HG03575 (cell line): ENCODE measurements around the gene C2orf69.
"Not testable (repeated sequence)": the region's sequence is repeated elsewhere in the genome, so short reads cannot be mapped to it uniquely, and the experiment has no call there.

ENCODE experiments used
- ATAC-seq: cut with Tn5 transposase; IDR thresholded peaks from one replicate; pipeline ENCODE4 v1.9.1; 2021; ENCODE audit not compliant: unreplicated experiment, insufficient number of reproducible peaks, low FRiP score; ENCODE audit errors: extremely low read depth

The C2orf69 gene

DNA sequence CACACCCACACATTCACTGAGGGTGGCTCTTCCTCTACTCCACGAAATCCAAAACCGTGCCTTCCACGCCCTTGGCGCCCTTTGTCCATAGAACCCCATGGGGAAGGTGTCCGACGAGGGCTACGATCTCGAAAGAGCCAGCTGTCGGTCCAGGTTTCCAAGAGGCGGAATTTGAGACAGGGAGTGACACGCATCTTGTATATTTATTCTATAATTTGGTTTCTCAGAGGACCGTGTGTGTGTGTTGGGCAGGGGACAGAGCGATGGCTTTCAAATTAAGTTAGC lies 726 bp downstream of the C2orf69 start:
- no peak for ATAC-seq

DNA sequence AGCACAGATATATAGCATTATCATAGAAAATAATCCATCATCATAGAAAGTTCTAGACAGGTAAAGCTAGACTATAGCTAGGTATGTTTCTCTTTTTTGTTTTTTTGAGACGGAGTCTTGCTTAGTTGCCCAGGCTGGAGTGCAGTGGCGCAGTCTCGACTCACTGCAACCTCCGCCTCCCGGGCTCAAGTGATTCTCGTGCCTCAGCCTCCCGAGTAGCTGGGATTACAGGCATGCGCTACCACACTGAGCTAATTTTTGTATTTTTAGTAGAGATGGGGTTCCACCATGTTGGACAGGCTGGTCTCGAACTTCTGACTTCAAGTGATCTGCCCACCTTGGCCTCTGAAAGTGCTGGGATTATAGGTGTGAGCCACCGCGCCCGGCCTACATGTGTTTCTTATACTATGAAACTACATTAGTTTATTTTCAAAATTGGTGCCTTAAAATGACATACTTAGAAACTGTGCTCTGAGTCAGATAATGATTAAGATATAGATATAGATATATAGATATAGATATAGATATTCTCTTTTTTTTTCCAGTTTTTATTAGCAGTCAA lies 1.5 kb downstream of the C2orf69 start:
- ATAC-seq, result not testable (repeated sequence)

DNA sequence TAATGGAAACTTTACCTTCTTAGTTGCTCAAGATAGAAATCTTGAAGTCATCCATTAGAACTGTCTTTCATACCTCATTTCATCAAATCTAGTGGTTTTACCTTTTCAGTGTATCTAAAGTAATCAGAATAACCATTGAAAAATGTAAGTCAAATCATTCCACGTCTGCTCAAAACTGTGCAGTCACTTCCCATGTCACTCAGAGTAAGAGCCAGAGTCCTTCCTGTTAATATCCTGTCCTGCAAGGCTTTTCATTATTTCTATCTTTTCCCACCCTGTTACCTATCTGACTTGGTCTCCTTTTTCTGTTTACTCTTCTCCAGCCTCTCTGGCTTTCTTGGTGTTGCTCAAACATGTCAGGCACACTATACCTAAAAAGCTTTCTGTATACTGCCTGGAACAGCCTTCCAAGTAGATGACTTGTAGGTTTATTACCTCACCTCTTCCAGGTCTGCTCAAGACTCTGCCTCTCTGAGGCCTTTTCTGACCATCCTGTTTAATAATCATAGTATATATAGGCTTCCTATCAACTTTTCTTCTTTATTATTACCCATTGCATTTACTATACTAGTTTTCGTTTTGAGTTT lies 3.4 kb downstream of the C2orf69 start:
- ATAC-seq, result no peak

DNA sequence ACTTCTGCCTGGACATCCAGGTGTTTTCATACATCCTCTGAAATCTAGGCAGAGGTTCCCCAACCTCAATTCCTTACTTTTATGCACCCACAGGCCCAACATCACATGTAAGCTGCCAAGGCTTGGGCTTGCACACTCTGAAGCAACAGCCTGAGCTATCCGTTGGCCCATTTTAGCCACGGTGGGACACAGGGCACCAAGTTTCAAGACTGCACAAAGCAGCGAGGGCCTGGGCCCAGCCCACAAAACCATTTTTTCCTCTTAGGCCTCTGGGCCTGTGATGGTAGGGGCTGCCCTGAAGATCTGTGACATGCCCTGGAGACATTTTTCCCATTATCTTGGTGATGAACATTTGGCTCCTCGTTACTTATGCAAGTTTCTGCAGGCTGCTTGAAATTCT lies 5.9 kb downstream of the C2orf69 start:
- ATAC-seq, result no peak

DNA sequence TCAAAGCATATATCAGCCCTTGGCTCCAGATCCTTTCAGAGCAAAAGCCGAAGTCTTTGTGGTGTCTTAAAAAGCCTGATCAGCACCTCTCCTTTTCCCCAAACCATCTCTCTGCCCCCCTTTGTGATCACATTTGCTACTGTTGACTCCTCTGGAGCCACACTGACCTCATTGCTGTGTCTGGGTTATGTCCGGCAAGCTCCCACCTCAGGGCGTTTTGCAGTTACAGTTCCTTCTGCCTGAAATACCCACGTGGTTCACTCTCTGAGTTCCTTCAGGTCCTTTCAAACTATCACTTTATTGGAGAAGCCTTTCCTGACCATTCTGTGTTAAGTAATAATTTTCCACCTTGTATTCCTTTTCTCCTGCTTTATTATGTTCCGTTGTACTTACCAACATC lies 11.8 kb downstream of the C2orf69 start:
- ATAC-seq, result no peak

DNA sequence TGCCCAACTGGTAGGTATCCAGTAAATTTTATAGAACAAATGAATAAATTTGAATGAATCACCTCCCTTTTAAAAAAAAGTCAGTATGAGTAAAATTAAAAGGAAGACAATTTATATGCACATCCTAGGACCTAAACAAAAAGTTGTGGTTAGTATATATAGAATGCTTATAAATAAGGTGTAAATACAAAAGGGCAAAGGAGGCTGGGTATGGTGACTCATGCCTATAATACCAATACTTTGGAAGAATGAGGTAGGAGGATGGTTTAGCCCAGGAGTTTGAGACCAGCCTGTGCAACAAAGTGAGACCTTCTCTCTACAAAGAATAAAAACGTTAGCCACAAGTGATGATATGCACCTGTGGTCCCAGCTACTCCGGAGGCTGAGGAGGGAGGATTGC lies 12.8 kb downstream of the C2orf69 start:
- no peak for ATAC-seq

DNA sequence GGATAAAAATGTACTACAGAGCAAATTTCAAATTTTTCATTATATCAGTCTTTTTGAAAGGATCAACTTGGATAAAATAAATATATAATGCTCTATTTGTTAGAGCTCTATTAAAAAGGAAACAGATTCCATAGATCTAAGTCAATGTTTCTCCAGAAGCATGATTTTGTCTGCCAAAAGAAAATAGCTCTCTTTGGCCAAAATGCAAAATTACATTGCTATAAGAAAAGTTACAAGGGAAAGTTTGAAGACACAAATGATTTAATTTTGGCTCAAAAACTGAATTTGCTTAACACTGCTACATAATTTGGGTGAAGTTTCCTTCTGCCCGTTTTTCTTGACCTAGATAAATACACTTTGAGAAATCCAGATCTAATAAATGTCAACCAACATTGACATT lies 15.7 kb downstream of the C2orf69 start:
- no peak for ATAC-seq

DNA sequence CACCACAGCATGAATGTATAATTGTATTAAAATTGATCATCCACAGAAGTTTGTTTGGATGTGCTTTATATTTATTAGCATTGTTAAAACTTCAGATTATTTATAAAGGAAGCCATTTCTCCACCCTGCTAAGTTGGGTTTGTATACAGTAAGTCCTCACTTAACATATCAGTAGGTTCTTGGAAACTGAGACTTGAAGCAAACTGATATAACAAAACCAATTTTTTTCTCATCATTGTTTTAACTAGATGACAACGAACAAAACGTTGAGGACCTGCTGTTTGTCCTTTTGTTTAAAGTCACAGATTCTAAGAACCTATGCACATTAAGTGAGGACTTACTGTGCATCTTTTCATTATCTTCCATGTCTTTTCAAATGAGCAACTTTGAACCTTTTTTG lies 17.1 kb downstream of the C2orf69 start:
- no peak for ATAC-seq

DNA sequence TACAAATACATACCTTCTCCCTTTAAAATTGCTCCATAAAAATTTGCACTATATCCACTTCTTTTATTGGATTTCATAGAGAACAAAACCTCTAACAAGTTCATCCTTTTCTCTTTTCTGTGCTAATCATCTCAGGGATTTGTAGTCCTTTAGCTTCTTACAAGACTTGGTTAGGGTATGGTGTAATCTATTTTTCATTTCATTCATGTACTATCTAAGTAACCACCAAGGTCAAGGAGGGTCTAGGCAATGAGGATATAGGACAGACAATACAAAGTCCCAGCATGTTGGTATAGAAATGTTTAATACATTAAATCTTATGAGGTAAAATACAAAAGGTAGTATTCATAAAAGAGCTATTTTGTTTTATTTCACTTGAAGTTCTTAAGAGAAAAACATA lies 17.5 kb downstream of the C2orf69 start:
- ATAC-seq, result no peak

DNA sequence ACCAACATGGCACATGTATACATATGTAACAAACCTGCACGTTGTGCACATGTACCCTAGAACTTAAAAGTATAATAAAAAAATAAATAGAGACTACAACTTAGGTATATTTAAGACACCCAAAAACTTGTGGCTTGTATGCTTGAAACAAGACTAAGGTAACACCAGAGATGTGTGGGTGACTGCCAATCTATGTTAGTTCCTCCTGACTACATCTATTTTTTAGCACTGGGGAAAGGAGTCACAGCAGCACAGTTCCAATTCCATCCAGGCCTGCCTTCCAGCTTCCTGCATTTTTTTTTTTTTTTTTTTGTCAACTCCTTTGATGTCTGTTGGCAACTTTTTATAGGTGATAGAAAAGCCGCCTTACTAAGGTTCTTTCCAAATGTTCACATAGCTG lies 18.2 kb downstream of the C2orf69 start:
- no peak for ATAC-seq

DNA sequence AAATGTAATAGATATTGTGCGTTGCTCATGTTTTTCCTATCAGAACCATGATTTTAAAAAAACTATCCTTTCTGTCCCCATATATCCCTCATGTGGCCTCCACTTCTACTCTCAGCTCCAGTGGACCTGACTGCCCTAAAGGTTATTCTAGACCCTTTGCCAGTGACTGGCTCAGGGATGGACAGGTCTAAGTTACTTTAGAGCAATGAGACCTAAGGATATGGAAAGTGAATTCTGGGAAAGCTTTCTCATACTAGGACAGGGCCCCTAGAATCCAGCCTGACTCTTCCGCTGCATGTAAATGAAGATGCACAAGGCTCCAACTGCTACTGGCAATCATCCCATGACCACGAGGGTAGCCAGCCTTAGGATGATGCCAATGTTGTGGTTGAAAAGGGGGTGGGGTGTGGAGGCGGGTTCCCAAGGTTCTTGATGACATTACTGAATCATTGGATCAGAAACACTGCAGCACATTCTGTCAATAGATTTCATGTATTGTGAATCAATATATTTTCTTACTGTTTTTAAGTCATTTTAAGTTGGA lies 21.3 kb downstream of the C2orf69 start:
- no peak for ATAC-seq

DNA sequence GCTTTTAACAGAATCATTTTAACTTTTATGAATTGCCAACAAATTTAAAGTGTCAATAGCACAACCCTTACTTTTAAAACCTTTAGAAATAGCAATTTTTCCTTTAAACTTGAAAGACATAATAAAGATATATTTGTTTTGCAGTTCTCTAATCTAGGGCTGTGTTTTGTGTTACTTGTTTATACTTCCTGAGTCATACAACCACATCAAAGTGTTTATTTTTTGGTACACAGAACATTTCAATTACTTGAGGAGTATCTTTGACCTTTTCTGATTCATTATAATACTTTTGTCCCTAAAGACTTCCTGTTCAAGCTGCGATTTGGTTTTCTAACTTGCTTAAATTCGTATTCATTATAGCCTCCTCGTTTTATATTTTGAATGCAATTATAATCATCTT lies 22.4 kb downstream of the C2orf69 start:
- ATAC-seq, result no peak

DNA sequence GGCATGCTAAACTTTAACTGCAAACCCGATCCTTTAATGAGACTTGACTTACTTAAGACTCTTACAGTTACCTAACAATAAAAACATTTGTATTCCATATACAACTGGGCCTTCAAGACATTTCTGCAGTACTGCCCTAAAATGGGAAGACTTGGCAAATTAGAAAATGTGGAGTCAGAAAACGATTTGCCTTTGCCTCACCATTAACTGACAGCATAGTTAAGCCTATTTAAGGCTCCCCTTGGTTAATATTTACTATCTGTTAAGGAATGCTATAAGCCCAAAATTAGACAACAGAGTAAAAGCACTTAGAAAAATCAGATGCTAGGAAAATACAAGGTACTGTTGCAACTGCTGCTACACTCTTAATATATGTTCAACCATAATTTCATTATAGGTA lies 25.5 kb downstream of the C2orf69 start:
- ATAC-seq, result no peak

DNA sequence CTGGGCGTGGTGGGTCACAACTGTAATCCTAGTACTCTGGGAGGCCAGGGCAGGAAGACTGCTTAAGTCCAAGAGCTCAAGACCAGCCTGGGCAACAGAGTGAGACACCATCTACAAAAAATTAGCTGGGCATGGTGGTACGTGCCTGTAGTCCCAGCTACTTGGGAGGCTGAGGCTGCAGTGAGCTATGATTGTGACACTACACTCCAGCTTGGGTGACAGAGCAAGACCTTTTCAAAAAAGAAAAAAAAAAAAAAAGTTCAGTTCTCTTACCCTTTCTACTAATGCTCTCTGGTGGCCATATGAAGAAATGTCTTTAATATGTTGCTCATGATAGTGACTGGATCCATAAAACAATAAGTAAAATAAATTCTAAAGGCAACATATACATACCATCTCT lies 29.3 kb downstream of the C2orf69 start:
- ATAC-seq, result no peak

DNA sequence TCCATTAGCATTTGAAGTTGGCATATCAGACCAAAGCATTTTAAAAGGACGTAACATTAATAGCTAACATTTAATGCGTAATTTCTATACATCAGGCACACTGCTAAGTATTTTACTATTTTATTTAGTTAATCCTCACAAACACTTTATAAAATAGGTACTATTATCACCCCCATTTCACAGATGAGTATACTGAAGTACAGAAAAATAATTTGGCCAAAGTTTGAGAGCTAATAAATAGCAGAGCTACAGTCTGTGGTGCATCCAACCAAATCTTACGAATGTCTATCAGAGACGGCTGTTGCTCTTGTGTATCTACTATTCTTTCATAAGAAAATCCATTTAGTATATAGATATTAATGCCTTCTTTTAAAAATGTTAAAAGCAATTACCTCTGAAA lies 32.3 kb downstream of the C2orf69 start:
- ATAC-seq, result no peak

DNA sequence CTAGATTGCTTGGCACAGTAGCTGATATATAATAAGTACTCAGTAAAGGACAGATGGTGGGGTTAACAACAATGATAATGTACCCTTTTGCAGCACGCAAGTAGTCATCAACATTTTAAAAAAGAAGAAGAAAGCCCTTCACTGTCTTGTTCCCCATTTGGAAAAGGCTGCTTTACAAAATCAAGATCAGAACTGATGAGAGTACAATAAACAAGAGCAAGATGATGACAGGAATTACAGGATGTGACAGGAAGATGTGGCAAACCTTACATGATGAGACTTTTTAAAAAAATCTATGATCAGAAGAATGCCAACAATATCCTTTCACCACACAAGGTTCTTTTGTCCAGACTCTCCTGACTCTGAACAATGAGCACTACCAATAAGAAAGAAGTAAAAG lies 35.1 kb downstream of the C2orf69 start:
- ATAC-seq, result no peak

DNA sequence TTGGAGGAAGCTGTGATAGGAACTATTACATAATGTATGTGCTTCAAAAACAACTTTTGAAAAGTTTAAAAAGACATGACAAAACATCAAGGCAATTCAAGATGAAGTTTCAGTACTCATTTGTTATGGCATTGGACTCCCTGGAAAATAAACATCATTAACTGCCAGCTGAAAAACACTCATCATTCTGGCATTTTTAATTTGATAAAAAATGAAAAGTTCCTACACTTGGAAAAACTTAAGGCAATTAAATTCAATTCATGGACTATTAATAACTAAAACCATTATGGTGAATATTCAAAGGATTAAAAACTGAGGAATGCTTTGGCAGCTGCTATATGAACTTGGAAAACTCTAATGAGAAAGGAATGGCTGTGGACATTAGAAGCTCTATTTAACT lies 35.7 kb downstream of the C2orf69 start:
- no peak for ATAC-seq

DNA sequence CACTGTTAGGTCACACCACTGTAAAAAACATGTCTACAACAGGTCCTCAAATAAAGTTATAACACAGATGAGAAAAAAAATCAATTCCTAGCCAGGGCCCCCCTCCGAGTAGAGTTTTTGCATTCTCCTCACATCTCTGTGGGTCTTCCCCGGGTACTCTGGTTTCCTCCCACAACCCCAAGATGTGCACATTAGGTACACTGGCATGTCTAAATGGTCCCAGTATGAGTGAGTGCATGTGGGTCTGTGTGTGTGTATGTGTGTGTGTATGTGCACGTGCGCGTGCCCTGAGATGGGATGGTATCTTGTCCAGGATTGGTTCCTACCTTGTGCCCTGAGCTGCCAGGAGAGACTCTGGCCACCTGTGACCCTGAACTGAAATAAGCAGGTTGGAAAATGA lies 39.3 kb downstream of the C2orf69 start:
- no peak for ATAC-seq

DNA sequence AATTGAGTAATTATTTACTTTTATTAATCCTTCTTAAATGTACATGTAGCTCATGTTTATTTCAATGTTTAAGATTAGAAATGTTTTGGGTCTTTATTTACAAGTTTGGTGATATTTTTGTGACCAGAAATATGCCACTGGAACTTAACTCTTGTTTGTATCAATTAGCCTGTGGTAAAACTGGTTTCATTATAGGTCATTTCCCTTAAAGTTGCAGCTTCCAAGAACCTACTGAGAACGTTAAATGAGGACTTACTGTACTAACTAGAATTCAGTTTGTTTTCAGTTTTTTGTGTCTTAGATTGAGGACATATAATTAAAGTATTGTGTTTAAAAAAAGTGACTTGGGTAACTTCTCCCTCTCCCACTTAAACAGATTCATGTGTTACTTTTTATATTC lies 39.9 kb downstream of the C2orf69 start:
- ATAC-seq, result no peak

DNA sequence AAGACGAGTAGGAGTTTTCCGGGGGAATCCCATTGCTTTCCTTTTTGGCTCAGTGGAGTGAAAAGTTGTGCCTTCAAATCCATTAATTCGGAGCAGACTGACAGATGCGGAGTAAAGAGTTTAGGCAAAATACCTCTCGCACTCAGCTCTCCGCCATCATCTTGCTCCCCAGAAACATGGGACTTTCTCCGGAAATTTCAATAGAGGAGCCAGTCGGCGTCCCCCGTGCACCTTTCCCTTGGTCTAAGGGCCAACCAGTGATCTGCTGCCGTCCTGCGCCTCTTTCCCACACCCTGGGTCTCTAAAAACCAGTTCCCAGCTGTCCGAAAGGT lies 43.9 kb downstream of the C2orf69 start:
- ATAC-seq, result peak; percentile 18

DNA sequence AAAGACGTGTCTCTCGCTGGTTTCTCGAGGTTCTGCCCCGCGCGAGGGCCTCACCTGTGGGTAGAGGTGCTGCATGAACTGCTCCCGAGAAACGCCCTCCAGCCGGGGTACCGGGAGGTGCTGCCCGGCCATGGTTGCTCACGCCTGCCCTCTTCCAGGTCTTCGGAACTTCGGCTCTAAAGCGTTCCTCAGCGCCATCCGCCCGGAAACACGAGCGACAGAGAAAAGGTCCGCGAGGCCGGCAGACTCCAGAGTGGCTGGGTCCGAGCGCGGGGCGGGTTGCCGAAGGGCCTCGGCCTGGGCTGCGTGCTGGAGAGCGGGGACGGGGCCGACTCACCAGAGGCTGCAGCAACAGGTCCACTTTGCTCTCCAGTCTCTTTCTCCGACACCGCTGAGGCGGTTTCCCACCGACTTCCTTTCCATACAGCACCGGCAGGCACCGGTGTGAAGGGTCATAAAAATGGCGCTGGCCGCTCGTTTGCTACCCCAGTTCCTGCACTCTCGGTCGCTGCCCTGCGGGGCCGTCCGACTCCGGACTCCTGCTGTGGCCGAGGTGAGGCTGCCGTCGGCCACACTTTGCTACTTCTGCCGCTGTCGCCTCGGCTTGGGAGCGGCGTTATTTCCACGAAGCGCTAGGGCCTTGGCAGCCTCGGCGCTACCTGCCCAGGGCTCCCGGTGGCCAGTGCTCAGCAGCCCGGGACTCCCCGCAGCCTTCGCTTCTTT lies 44.4 kb downstream of the C2orf69 start, which contains the start of the genes MAIP1 and TYW5:
Gene MAIP1 (plus strand): TSS at position 244 of the 723 bp plus-strand sequence. CDS start 217 bp downstream, at position 461.
Gene TYW5 (minus strand): TSS at position 153 of the 723 bp plus-strand sequence. CDS start 21 bp downstream, at position 132.
- ATAC-seq, result peak; percentile 49
